G401 (cell line): ENCODE results near the gene ARHGAP10. TPM values are rescaled to one million over a fixed set of nuclear protein-coding genes. Genes with fewer than 3 reads are reported as not detected.
"Not testable (repeated sequence)": the region's sequence is repeated elsewhere in the genome, so short reads cannot be mapped to it uniquely, and the experiment has no call there.

Experiments used
- DNase-seq: peaks from one replicate; pipeline ENCODE4 v3.0.0-alpha.2; 2015; ENCODE audit warnings: low spot score
- in situ Hi-C: cut with HindIII; loops from 2 replicates; pipeline ENCODE4 v1.10.0; 2016; ENCODE audit warnings: low sequenced_read_pairs, mixed read lengths
- total RNA-seq: library from RNA; depleted of rRNA; stranded (reverse); fragments of >200 nt; shearing (Covaris generic); gene quantifications from 2 replicates; pipeline ENCODE4 v1.2.3, GENCODE V29; 2014

ARHGAP10 gene
- total RNA-seq, 1 experiment from 2014 or later, result 3.7 TPM

DNA sequence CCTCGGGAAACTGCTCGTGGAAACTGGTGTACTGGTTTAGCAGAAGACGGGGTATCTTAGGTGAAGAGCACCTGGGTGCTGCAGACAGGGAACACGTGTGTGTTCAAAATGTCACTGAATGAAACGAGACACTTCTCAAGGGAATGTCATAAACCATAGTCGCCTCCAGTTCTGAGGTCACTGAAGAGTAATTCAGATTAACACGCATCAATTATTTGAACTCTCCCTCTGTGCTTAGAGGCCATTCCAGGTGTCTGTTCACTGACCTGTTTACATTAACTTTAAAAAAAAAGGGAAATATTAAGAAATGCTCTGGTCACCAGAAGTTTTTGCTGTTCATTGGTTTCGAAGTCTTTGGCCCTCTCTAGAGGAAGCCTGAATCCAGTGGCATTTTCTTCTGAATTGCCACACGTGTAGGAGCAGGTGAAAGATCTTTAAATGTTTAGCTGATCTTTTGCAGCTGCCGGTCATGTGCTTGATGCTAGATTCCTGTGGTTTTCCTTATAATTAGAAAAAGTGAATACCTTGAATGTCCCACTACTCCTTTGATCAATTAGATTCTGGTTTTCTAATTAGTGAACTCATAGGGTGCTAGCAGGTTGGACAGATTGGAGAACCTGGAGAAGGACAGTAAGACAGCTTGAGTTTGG, 330.5 kb downstream of the ARHGAP10 start:
- in situ Hi-C loops, result no loop called here
- DNase-seq, result no peak

- DNase-seq, result no peak
- in situ Hi-C loops, result no loop called here
Observed at GRCh38 chr4:148064451-148064850, 332.6 kb downstream of the ARHGAP10 start.

DNA sequence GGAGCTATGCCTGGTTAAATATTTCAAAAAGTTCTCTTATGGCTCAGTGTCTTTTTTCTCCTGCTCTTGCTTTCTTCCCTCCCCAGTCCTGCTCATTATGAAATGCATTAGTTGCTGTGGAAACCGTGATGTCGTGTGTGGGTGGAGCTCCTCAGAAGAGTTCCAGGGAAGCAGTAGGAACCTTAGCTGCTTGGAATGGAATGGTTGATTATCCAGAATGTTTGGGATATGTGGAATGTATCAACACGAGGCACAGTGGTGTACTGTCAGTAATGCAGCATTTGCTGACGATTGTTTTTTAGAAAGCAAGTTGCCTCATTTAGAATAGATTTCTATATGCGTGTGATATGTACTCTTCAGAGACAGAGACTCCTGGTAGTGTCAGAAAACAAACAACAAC, 333.2 kb downstream of the ARHGAP10 start:
- no peak for DNase-seq
- in situ Hi-C loops, result no loop called here

DNA sequence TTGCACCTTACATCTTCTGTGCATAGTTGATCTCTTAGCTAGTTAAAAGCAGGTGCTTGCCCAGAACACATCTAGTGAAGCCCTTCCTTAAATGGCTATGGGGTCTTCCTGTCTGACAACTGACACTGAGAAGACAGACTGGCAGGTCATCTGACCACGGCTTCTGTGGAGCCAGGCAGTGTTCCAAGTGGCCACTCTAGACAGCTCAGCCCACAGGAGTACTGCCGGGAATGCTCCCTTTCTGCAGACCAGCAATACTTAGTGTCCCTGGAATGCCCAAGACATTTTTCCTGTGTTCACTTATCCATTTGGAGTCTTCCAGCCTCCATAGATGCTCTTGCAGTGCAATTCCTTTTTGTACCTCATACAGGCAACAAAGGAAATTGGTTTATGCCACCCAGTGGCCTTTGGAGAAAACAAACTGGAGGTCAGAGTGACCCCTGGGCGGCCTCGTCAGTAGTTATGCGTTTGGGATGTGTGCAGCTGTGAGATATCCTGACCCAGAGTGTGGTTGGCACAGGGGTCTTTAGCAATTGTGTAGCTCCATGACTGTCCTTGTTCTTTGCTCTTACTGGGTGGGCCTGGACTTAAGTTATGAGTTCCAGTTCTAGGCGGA, 335.5 kb downstream of the ARHGAP10 start:
- DNase-seq, result no peak

GRCh38 chr4:148068065-148068911, 336.4 kb downstream of the ARHGAP10 start:
- in situ Hi-C loops, result no loop called here
- no peak for DNase-seq

More for the DNA sequence above, 335.5 kb downstream of the ARHGAP10 start:
- in situ Hi-C loops, result no loop called here

DNA sequence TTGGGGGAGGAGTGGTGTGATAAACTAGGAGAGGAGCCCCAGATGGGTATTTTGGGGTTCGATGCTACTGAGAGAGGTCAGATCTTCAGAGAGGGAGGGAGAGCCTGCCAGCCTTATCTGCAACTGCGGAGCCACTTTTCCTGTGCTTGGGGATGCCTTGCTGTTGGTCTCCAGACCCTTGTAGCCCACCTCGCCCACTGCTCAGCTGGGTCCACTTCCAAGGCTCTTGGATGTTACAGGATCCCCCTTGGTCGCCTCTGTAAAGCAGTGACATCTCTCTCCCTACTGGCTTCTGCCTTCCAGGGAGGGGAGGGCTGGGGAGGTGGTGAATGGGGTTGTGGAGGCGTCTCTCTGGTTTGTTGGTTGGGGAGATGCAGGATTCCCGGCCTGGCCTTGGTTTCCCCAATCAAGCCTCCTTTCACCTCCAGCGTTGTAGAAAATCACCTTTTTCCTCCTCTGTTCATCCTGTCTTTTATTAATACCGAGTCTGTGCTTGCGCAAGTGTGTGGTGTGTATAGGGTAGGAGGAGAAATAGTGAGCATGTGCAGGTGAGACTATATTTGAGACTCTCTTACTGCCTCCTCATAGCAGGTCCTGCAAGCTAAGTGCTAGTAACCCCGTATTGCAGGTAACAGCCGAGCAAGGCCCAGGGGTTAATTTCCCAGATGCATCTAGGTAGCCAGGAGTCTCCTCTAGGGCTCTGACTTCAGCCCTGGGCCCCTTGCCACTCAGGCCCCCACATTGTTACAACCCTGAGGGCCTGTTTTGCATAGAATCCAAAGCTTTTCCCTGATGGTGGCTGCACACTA, 337.4 kb downstream of the ARHGAP10 start:
- DNase-seq, result no peak
- in situ Hi-C loops, result no loop called here

GRCh38 chr4:148069895-148070178, 337.9 kb downstream of the ARHGAP10 start:
- DNase-seq, result no peak
- in situ Hi-C loops, result no loop called here

DNA sequence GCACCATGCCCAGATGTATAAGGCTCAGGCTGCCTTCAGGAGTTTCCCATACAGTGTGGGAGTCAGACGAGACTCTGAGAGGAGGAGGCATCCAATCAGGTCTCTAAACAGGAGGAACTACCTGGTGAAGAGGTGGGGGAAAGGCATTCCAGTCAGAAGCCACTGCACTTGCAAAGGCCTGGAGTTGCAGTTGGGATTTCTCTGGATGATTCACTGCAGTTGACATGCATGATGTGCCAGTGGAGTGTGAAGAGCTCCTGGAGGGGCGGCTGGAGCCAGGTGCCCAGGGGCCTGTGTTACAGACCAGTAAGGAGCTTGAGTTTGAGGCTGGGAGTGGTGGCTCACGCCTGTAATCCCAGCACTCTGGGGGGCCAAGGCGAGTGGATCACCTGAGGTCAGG, 339.1 kb downstream of the ARHGAP10 start:
- no peak for DNase-seq
- in situ Hi-C loops, result no loop called here

DNA sequence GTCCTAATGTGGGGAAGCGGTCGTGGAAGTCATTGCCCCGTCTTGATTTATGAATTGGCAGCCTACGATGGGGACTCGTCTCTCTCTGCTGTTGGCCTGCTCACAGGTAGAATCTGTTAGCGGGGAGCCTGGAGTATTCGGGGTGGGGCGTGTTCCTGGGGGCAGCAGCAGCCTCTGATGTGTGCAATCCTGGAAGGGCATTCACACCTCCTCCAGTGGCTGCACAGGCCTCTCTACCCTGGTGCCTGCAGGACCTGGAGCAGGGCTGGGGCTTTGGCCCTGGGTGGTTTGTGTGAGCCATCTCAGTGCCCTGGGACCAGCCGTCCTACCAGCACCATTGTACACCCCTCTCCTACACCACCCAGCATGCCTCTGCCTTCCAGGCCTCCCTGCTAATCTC, 340.9 kb downstream of the ARHGAP10 start:
- no peak for DNase-seq
- in situ Hi-C loops, result no loop called here

GRCh38 chr4:148073349-148073748, 341.5 kb downstream of the ARHGAP10 start:
- in situ Hi-C loops, result no loop called here
- DNase-seq, result no peak

DNA sequence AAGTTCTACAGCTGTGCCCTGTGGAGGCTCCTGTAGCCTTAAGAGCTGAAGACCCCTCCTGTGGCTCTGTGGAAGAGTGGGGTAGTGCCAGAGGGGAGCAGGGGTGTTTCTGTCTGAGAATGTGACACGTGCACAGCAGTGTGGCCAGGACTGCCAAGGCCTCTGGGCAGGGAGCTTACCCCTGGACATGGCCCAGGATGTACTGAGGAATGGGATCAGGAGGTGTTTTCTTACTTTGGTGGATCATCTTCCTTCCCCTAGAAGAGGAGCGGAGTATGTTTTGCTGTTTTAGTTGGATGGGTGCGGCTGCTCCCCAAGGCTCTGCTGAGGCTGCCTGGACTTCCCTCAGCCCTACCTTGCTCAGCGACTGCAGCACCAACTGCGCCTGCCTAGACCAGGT, 342.6 kb downstream of the ARHGAP10 start:
- DNase-seq, result no peak
- in situ Hi-C loops, result no loop called here

GRCh38 chr4:148075438-148075837, 343.6 kb downstream of the ARHGAP10 start:
- no peak for DNase-seq
- in situ Hi-C loops, result no loop called here

- DNase-seq, result no peak
- in situ Hi-C loops, result no loop called here
Observed at GRCh38 chr4:148076964-148077363, 345.1 kb downstream of the ARHGAP10 start.

- in situ Hi-C loops, result no loop called here
- no peak for DNase-seq
Observed at GRCh38 chr4:148077581-148077980, 345.7 kb downstream of the ARHGAP10 start.

- no peak for DNase-seq
- in situ Hi-C loops, result no loop called here
Observed at GRCh38 chr4:148078061-148078460, 346.2 kb downstream of the ARHGAP10 start.

DNA sequence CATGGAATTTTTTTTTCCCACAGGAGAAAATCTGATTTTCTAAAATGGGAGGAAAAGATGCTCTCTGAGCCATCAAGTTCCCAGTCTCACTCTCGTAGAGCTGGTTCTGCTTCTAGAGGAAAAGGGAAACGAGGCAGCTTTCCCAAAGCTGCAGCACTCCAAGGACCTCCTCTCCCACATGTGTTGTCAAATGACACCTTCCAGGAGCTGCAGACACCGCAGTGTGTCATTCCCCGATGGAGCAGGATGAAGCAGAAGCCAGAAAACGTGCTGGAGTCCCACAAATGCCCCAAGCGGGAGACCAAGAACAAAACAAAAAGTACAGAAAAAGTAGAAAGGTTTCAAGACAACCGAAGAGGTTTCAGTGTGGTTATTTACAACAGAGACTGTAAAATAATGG, 348.1 kb downstream of the ARHGAP10 start:
- no peak for DNase-seq
- in situ Hi-C loops, result no loop called here

DNA sequence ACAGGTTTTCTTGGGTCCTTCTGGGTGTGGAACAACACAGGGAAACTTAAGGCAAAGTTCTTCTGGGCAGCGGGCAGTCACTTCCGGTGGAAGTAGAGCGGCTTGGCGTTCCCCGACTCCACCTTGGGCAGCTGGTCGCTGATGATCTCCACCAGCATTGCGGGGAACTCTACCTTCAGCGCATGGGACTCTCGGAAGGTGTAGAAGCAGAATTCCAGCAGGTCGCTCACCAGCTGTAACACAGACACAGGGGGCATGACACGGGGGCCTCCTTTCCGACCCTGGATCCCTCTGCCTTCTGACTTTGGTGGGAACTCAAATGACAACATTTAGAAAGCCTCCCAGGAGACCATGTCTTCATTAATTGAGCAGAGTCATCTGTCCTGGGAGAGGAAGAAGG, 349.4 kb downstream of the ARHGAP10 start:
- in situ Hi-C loops, result no loop called here
- no peak for DNase-seq

GRCh38 chr4:148081745-148082144, 349.9 kb downstream of the ARHGAP10 start:
- DNase-seq, result no peak
- in situ Hi-C loops, result no loop called here

- DNase-seq, in situ Hi-C loops: not testable (repeated sequence)
Observed at GRCh38 chr4:148083073-148083472, 351.2 kb downstream of the ARHGAP10 start.

DNA sequence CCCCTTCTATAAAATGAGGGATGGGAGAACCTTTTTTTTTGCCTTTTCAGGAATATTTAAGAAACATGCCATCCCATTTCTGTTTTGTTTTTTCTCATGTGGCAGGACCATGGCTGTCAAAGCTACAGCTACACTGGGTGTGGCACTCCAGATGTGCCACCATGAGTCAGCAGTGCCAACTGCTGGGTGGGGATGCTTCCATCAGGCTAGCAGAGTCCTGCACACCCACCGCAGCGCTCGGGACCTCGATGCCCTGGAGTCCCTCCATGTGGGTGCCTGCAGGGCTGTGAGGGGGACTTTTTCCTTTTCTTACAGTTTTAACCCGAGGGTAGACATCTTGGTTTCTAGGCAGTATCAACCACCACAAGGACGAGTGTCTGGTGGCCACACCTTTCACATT, 357.7 kb downstream of the ARHGAP10 start:
- DNase-seq, result no peak
- in situ Hi-C loops, result no loop called here
